ENCODE results near the gene MARK2. TPM values are rescaled to one million over a fixed set of nuclear protein-coding genes. Genes with fewer than 3 reads are reported as not detected.

MARK2 gene
- total and polyA plus RNA-seq, 10 of the 15 experiments (the other 5 are each of a cell fraction or from before 2014, with no cell fraction given): 0.19 to 29.5 (median 13.2) TPM

- TF ChIP-seq CUX1 (IDR thresholded peaks at IDR 0.05; ENCODE audit: insufficient replicate concordance, low read depth, low read length) (no peak), BCL11A (IDR thresholded peaks at IDR 0.05; ENCODE audit: low read depth, low read length) (no peak), ZNF24 (IDR thresholded peaks at IDR 0.05) (no peak)
Measured at GRCh38 chr11:63889344-63889743, 50.4 kb downstream of the MARK2 start (continued).

GRCh38 chr11:63890368-63890767 lies 51.5 kb downstream of the MARK2 start:
- ChIA-PET CTCF (interaction anchor here (1.0 kb wide), 1 partner anchor 51 kb away, joined by 3 read pairs; the partner anchor contains the start of gene MARK2), SMC1A (ENCODE audit: uncharacterized antibody, unreplicated experiment) (no interaction called here), RAD21 (ENCODE audit: unreplicated experiment) (no interaction called here), POLR2A (no interaction called here)
- Histone ChIP-seq H3K9me3 (replicated peaks; ENCODE audit: control insufficient read depth, insufficient read depth, low read length) (no peaks in the 10 kb centered on the region), H3K9ac (ENCODE audit: control insufficient read depth, insufficient read depth, low read length) (no peak overlapping the region), H4K20me1 (ENCODE audit: control insufficient read depth, insufficient read depth) (no peaks in the 10 kb centered on the region; the same call in 1 of the 2 replicates), H3K4me3 (no peak overlapping the region), H3K27me3 (replicated peaks in 1 of 2; ENCODE audit: control insufficient read depth in 2 of 2, insufficient read depth in 2 of 2, low read length in 1 of 2) (no peaks in the 10 kb centered on the region), H2AFZ (ENCODE audit: control insufficient read depth, low read depth, low read length) (no peak overlapping the region), H3K36me3 (ENCODE audit: control insufficient read depth in 2 of 2, insufficient read depth in 2 of 2, low read length in 1 of 2) (peaks cover 13 to 20% of the 10 kb centered on the region in 2 experiments), H3K79me2 (ENCODE audit: control insufficient read depth, insufficient read depth, low read length) (peaks cover 39% of the 10 kb centered on the region), H3K4me2 (ENCODE audit: control insufficient read depth, insufficient read depth) (no peak overlapping the region), H3K27ac (ENCODE audit: control insufficient read depth, insufficient read depth) (no peak overlapping the region), H3K4me1 (ENCODE audit: control insufficient read depth, insufficient read depth, low read length) (peaks cover 25% of the 10 kb centered on the region)
- in situ Hi-C loops (cut with MboI) (no loop called here), intact Hi-C loops (cut with micrococcal nuclease; ENCODE audit: unreplicated experiment) (no loop called here)
- DNase-seq (ENCODE audit: low read depth, low spot score) (no peak), FAIRE-seq (no peak), ATAC-seq (no peak)
- no TSS peak for BruUV-seq (replicated peaks)
- WGBS (ENCODE audit: insufficient coverage, insufficient replicate concordance, low lambda C conversion rate, missing lambda C conversion rate): 77% methylated on average over 7 of the region's 7 CpGs
- TF ChIP-seq MAX (IDR thresholded peaks at IDR 0.05; ENCODE audit: low read depth, low read length): no peak
- TF ChIP-seq CHD4 (IDR thresholded peaks at IDR 0.05): no peak
- TF ChIP-seq TAF1 (IDR thresholded peaks at IDR 0.05; ENCODE audit: borderline replicate concordance, low read depth, low read length): no peak
- no peak for TF ChIP-seq HCFC1 (IDR thresholded peaks at IDR 0.05; ENCODE audit: low read length)
- no peak for TF ChIP-seq ZSCAN29 (IDR thresholded peaks at IDR 0.05)
- TF ChIP-seq MLLT1 (IDR thresholded peaks at IDR 0.05): no peak
- no peak for TF ChIP-seq BCL11A (IDR thresholded peaks at IDR 0.05; ENCODE audit: low read depth, low read length)
- TF ChIP-seq FOS (IDR thresholded peaks at IDR 0.05; ENCODE audit: borderline replicate concordance, extremely low read depth, insufficient read length): no peak
- no peak for TF ChIP-seq EP300 (IDR thresholded peaks at IDR 0.05; ENCODE audit: borderline replicate concordance in 1 of 2, control insufficient read depth in 1 of 2, low read depth in 2 of 2, low read length in 2 of 2)
- TF ChIP-seq EGR1 (IDR thresholded peaks at IDR 0.05; ENCODE audit: borderline replicate concordance in 1 of 2, low read depth in 2 of 2, low read length in 2 of 2): no peak
- no peak for TF ChIP-seq FOXM1 (IDR thresholded peaks at IDR 0.05; ENCODE audit: low read depth, low read length)
- TF ChIP-seq SREBF2 (IDR thresholded peaks at IDR 0.05; ENCODE audit: low read length): no peak

Measured in GM12878 (cell line).